HG03460 (cell line): Measurements from ENCODE around the gene IDUA.
A peak's percentile ranks its signal among the peaks of the same experiment; 100 is the strongest.

Source experiments
- ATAC-seq: cut with Tn5 transposase; IDR thresholded peaks from one replicate; pipeline ENCODE4 v1.9.1; 2021; ENCODE audit not compliant: unreplicated experiment

The IDUA gene

DNA sequence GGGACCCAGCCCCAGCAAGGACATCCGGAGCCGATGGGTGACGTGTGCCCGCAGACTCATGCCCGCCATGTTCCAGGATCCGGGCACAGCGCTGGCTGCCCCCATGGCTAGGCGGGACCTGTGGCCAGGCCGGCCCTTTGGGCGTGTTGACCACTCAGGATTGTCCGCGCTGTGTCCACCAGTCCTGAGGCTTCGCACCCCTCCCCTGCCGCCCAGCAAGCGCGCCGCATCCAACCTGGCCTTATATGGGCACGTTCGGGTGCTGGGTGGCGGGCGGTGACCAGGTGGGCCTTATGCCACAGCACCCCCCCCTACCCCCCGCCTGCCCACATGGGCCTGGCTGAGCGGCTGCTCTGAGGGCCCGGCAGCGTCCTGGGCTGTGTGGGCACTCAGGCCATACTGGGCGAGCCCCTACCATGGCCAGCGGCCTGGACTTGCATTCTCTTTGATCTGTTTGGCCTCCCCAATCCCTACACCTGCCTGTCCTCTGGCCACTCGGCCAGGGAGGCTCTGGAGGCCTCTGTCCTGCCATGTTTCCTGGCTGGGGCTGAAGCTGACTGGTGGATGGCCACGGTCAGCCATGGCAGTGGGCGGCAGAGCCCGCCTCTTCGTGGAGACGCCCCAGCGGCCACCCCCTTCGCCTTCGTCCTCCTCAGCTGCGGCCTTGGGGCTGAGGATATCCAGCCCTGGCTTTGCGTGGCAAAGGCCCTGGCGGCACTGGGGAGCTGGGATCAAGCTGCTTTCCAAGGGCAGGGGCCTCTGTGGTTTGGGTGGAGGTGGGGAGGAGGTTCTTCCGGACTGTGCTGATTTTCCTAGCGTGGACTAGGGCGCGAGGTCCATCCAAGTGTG lies 26.6 kb downstream of the IDUA start:
- no peak for ATAC-seq

DNA sequence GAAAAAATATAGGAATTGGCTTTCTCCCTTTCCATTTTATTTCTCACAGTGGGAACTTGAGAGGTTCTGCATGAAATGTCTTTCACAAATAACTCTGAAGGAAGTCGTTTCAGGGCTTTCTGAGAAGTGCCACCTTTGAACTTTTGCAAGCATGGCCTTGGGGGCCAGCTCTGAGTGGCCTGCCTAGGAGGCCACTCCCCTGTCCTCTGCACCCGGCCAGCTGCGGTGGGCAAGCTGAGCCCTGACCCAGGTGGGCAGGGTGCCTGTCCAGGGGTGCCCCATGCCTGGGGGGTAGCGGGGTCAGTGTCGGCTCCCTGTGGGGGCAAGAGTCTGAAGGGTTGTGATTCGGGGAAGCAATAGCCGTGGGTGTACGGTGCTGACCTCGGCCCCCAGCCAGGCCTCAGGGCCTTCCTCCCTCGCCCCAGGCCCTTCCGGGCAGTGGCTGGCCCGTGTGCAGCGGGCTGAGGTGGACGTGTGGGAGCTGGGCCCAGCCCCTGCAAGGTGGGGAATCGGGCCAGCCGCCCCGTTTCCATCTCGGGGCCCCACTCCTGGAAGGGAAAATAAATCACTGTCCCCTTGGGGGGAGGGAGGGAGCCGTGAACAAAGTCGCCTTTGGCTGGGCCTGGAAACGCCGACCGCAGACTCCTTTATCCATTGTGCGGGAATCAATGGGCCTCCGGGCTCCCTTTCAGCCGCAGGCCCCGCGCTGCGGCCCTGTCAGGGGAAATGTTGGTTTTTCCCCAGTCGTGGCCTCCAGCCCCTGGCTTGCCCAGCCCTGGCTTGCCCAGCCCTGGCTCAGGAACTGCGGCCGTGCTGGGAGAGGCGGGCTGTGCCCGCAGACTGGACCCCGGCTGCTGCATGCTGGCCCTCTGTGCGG lies 27.7 kb downstream of the IDUA start:
- no peak for ATAC-seq

DNA sequence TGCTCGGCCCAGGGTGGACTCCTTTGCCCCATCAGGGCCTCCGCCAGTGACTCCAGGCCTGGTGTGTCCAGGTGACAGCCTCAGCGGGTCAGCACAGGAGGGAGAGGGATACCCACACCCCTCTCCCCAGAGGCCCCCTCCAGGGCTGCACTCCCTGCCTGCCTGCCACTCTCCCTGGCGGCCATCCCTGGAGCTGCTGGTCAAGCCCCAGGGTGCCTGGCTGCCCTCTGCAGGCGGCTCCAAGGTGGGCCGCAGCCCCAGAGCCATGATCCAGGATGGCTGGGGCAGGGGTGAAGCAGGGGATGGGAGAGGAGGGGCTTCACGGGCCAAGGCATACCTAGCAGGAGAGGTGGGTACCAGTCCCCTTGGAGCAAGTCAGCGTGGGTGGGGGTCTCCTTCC lies 28.3 kb downstream of the IDUA start:
- no peak for ATAC-seq

DNA sequence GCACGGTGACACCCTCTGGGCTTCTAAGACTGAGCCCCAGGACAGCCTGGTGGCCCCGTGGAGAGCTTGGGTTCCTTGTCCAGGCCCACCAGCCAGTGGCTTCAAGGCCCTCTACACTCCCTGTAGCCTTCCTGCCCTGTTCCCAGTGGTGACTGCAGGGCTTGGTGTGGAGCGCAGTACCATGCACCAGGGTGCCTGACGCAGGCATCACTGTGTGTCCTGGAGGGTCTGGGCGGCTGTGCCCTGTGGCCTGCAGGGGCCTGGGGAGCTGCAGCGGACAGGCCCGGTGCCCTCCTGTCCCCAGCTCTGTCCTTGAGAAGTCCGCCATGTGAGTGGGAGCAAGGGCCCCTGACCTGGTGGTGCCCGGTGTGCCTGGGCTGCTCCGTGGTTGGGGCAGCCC lies 28.9 kb downstream of the IDUA start:
- no peak for ATAC-seq

DNA sequence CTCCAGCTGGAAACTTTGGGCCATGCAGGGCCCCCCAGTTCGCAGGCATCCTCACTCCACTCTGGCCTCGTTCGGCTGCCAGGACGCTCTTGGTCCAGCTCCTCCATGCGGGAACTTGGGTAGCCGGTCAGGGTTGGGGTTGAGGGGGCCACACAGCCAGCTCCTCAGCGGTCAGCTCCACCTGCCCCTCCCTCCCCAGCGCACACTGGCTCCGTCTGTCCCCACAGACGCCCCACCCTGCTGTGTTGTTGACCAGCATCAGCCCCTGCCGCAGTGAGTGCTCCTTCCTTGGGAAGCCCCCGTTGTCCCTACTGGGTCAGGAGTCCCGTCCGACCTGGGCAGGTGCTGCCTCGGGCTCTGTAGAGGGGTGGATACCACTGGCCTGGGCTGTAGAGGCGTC lies 30.4 kb downstream of the IDUA start:
- no peak for ATAC-seq

DNA sequence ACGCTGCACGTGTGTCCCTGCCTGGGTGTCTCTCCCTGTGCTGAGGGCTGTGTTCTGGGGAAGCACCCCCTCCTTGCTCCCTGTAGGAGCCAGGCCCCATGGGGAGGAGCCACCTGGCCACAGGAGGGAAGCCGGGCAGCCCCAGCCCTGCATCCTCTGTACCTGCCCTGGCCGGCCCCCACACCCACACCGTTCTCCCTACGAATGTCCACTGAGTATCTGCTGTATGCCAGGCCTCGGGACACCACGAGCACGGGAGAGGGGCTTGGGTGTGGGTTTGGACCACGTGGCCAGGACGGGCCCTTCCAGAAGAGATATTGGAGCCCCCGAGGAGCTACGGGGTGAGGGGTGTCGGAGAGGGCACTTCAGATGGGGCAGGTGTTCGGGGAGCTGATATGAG lies 30.9 kb downstream of the IDUA start:
- ATAC-seq, result no peak

DNA sequence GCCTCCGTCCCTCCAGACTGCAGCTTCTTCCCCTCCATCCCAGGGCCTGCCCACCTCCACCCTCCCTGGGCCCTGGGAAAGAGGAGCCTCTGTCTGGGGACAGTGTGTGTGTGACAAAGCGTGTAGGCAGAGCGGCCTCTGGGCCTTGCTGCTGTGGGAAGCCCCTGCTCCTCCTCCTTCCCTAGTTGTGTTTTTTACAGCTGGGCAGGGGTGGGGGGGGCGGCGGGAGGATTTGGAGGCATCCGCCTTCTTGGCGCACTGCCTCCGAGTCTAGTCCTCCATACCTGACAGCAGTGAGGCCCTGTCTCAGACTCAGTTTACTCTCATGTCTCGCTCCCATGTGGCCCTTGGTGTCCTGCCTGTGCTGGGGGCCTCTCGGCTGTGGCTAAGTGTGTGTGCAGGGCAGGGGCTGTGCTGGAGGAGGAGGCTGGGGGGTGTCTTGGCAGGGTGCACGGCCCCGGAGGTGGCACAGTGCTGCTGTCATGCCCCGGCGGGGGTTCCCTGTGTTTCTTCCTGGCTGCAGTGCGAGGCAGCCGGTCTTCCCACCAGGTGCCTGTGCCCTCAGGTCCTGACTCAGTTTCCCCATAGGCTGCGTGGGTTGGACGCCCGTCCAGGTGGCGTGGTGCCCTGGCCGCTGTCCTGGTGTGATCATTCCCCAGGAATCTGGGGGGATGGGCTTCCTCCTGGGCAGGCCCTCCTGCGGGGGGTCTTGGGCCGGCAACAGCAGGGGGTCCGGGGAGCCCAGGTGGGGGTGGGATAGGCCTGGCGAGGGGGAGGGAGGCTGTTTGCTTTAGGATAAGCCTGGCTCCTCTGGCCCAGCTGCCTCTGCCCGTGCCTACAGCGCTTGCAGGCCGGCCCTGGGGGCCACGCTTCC lies 31.5 kb downstream of the IDUA start:
- ATAC-seq, result no peak

DNA sequence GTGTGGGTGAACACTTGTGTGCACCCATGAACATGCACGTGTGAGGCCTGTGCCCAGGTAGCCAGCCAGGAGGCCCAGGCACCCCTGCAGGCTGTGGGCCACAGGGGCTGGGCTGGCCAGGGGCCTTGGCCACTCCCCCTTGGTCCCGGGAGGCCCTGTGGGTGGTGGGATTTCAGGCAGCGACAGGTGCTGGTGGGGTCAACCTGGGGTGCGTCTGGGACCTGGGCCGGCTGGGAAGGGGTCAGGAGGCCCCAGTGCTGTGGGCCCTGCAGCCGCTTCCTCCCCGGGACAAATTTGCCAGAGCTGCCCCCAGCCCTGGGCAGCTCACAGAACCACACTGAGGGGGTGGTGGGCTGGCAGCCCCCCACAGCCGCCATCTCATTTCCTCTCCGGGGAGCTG lies 32.5 kb downstream of the IDUA start:
- no peak for ATAC-seq

DNA sequence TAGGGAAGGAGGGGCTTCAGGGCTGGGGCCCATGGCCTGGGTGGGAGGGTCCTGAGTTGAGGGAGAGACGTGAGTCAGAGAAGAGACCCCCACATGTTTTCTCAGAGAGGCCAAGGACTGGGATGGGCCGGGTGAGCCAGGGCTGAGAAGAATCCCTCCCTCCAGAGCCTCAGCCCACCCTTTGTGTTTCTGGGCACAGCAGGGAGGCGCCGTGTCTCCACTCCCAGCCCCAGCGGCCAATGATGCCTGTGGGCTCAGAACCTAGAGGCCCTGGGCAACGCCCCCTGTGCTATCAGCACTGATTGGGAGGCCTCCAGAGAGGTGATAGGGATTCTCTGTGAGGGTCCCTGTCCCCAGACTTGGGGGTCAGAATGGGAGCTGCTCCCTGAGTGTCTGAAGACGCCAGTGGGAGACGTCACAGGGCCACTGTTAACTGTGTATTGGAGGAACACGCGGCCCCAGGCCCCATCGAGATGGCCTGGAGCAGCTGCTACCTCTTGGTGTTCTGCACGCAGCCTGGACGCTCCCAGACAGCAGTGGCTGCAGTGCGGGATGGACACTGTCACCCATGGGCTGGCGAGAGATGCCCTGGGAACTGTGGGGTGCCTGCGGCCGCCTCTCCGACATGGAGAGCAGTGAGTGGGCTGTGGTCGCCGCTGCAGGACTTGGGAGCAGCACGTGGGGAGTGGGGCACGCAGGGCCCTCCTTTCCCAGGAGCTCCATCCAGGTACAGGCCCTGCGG lies 33.1 kb downstream of the IDUA start:
- no peak for ATAC-seq

DNA sequence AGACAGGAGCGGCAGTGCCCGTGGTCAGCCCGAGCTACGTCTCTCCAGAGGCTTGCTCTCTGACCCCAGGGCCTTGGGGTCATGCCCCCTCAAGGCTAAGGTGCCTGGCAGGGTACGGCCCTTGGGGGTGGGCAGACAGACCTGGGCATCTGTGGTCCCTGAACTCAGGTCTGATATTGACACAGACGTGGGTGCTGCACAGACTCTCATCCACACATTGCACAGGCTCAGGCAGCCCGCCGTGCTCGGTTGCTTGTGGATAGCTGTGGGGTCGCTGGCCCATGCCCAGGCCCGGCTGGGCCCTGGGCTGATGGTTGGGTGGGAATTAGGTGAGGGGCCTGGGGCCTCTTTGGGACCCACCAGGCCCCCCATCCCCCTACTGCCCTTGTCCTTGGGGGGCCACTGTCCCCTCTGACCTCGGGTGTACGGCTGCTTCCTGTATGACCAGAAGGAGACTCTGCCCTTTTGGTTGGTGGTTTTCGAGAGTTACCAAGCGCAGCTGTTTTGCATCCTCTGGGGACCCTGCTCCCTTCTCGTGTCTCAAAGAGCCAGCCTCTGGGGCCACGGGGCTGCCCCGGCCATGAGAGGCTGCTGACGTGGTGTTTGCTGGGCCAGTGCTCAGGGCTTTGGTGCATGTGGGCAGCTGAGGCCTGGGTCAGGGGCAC lies 34.7 kb downstream of the IDUA start:
- peak; percentile 83 for ATAC-seq

DNA sequence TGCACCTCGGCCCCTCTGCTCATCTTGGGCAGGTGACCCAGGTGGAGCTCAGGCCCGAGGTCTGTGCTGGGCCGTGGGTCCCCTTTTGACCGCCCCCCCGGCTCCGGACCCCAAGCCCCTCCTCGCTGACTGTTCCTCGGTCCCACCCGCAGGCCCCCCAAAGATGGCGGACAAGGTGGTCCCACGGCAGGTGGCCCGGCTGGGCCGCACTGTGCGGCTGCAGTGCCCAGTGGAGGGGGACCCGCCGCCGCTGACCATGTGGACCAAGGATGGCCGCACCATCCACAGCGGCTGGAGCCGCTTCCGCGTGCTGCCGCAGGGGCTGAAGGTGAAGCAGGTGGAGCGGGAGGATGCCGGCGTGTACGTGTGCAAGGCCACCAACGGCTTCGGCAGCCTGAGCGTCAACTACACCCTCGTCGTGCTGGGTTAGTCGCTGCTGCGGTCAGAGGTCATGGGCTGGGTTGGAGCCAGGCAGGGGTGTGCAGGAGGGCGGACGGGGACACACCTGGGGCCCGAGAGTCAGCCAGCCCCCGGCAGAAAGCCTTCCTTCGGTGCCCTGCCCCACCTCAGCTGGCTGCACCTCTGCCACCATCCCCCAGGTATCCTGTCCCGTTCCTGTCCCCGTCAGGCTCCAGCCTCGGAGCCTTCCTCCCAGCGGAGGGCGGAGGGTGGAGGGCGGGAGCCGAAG lies 35.4 kb downstream of the IDUA start:
- no peak for ATAC-seq

DNA sequence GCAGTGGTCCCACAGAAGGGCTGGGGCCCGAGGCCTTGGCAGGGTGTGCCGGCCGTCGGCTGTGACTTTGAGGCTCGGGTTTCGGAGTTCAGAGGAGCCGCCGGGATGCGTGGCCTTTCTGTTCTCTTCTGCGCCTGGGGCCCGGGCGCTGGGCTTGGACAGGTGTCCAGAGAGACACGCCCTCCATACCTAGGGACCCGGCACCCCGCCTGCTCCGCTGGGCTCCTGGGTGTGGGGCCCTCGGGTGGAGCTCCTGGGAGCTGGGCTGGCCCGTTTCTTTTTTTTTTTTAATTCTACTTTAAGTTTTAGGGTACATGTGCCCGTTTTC lies 35.9 kb downstream of the IDUA start:
- ATAC-seq, result no peak

DNA sequence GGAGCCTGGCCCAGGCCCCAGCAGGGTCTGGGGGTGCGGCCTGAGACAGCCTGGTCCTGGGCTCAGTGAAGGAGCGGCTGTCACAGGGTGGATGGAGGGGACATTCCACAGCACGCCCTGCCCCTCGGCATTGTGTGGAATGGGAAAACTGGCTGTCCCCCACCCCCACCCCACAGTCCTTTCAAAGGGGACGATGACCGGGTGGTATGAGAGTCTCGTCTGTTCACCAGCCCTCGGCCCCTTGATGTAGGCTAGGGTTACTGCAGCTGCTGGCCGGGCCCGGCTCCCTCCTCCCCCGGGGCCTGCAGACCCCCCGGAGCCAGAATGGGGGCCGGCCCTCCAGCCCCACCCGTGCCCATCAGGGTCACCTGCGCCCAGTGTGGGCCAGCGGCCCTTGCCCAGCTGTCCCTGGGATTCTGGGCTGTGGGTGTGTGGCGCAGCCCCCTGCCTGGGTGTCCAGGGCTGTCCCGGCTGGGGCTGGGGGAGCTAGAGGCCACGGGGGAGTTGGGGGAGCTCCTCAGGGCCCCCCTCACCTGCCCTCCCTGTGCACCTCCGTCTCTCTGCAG lies 36.3 kb downstream of the IDUA start:
- no peak for ATAC-seq

DNA sequence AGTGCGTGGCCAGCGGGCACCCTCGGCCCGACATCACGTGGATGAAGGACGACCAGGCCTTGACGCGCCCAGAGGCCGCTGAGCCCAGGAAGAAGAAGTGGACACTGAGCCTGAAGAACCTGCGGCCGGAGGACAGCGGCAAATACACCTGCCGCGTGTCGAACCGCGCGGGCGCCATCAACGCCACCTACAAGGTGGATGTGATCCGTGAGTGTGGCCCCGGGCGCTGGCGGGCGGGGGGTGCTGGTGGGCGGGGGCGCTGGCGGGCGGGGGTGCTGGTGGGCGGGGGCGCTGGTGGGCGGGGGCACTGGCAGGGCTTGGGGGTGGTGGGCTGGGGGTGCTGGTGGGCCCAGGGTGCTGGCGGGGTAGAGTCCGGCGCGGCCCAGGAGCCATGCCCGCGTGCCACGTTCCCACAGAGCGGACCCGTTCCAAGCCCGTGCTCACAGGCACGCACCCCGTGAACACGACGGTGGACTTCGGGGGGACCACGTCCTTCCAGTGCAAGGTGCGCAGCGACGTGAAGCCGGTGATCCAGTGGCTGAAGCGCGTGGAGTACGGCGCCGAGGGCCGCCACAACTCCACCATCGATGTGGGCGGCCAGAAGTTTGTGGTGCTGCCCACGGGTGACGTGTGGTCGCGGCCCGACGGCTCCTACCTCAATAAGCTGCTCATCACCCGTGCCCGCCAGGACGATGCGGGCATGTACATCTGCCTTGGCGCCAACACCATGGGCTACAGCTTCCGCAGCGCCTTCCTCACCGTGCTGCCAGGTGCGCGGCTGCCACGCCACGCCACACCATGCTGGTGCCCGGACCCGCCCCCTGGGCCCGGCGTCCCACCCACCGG lies 37.3 kb downstream of the IDUA start:
- no peak for ATAC-seq

DNA sequence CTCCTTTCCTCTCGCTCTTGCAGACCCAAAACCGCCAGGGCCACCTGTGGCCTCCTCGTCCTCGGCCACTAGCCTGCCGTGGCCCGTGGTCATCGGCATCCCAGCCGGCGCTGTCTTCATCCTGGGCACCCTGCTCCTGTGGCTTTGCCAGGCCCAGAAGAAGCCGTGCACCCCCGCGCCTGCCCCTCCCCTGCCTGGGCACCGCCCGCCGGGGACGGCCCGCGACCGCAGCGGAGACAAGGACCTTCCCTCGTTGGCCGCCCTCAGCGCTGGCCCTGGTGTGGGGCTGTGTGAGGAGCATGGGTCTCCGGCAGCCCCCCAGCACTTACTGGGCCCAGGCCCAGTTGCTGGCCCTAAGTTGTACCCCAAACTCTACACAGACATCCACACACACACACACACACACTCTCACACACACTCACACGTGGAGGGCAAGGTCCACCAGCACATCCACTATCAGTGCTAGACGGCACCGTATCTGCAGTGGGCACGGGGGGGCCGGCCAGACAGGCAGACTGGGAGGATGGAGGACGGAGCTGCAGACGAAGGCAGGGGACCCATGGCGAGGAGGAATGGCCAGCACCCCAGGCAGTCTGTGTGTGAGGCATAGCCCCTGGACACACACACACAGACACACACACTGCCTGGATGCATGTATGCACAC lies 38.2 kb downstream of the IDUA start:
- ATAC-seq, result no peak

DNA sequence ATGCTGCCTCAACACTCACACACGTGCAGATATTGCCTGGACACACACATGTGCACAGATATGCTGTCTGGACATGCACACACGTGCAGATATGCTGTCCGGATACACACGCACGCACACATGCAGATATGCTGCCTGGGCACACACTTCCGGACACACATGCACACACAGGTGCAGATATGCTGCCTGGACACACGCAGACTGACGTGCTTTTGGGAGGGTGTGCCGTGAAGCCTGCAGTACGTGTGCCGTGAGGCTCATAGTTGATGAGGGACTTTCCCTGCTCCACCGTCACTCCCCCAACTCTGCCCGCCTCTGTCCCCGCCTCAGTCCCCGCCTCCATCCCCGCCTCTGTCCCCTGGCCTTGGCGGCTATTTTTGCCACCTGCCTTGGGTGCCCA lies 39.3 kb downstream of the IDUA start:
- peak; percentile 53 for ATAC-seq

DNA sequence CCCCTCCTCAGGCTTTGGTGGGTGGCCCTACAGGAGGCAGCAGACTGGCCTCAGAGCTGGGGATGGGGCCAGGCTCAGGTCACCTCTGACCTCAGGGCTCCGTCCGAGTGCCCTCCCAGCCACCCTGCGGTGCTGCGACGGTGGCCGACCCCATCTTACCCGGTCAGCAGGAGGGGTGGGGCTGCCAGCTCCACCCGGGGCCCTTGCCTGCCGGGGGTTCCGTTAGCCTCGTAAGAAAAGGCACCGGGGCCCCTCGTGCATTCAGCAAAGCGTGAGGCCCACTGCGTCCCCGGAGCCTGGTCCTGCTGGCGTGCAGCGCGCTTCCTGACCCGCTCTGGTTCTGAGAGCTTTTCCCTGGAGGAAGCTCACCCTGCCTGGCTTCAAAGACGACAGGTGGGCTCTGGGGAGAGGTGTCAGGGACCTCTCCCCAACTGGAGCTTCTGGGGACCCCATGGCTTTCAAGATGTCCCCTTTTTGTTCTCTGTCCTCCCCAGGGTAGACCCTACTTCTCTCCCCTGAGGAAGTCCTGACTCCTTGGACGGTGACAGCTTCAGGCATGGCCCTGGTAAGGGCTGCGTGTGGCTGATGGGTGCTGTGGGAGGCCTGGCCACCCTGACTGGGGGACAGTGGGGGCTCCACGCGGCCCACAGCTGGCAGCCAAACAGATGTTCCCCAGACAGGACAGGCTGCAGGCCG lies 40.5 kb downstream of the IDUA start:
- ATAC-seq, result no peak
